ENCODE measurements around the gene OR10G4. TPM values are rescaled to one million over a fixed set of nuclear protein-coding genes. Genes with fewer than 3 reads are reported as not detected.

The OR10G4 gene
- total RNA-seq (2022; extraction: Qiagen RNA extraction), result not detected in 5 replicates

DNA sequence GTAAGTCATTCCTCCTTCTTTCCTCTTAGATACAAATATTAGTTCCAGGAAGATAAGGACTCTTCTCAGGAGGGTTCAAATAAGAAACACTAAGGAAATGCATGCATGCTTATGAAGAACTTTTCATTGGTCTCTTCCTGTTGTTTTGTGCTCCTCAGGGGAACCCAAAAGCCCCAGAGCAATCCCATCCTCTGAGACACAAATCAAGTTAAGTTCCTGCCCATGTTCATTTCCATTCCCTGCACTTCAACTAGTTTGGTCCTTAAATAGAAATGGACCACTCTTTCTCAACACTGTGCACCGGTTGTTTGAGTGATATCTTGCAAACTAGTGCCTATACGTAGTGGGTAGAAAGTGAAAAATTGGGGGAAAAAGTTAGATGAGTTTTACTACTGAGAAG is at the start of gene OR10G4:
Gene OR10G4, plus strand, starts transcription at position 301 of the 400 bp plus-strand sequence. CDS start 2,578 bp downstream, outside the sequence.

DNA sequence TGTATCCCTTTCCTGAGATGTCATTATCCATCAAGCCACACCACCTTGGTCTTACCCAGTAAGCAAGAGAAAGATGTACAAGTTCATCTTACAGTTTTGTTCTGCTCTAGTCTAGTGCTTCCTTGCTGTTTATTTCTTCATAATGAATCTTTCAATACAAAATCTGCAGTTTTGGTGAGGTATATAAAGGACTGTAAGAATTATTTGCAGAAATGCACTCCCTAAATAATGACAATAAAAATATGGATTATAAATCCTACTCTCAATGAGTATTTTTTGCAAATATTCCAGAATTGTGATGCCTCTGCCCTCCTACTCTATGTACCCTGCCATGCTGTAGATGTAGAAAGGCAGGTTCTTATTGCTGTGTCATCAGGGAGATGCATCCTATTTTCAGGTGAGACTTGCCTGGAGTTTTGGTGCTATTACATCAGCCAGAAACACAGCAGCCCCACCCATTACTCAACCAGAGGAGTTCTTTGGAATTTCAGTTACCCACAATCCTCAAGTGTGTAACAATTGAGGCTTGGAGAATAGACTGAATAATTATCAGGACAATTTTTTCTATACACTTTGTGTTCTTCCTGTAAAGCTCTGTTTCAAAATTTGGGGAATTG is 35.0 kb upstream of the OR10G4 start, which contains the start of gene OR10S1:
Gene OR10S1, minus strand, starts transcription at position 51 of the 617 bp plus-strand sequence. CDS start 117 bp downstream, outside the sequence.

DNA sequence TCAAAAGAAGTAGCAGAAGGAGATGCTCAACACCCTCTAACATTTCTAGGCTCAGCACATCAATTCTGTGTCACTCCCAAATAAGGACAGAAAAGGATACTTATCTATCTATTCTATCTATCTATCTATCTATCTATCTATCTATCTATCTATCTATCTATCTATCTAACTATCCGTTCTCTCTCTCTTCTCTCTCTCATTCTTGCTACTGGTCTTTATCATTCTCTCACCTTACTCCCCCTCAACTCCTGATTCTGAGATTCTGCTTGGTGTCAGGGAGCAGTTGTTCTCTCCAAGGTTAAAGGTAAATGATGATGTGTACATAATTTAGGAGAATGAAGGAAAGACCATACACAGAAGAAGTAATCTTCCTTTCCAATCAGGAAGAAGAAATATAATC is 17.7 kb upstream of the OR10G4 start, which contains the start of gene OR10G6:
Gene OR10G6, minus strand, starts transcription at position 43 of the 400 bp plus-strand sequence. Its CDS starts 0 bp downstream, at position 43.

DNA sequence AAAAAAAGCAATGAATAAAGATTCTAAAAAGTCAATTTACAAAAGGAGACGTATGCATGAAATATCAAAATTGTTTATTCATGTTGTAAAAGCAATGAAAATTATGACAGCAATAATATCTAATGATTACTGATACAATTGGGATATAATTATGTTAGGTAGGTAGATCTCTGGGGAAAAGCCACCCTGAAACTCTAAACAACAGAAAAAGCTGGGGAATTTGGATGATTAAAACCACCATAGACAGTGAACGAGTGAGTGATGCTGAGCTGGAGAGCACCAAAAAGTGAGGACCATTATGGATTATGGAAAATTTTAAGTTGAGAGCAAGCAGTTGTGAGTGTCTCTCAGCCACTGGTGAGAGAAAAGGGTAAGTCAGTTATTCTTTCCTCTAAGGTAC is 13.7 kb downstream of the OR10G4 start, which contains the start of gene OR10G8:
Gene OR10G8, plus strand, starts transcription at position 301 of the 400 bp plus-strand sequence. CDS start 2,825 bp downstream, outside the sequence.

DNA sequence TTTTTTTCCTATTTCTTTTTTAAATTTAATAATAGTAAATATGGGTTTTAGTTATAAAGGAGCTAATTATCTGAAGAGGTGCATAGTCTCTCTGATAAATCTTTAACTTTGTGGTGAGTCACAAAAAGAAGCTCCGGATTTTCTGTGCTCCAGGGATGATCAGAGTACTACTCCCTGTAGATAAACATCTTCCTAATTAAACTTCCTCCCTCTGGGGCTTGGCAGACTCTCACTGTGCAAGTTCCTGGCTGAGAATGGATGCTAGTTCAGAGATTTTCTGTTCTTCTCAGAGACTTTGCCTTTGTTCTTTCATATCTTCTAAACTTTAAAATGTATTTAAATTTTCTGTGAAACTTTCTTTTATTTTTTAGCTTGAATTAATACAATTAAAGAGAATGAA is 28.5 kb downstream of the OR10G4 start, which contains the start of gene OR10G7:
Gene OR10G7, minus strand, starts transcription at position 72 of the 400 bp plus-strand sequence. CDS start 2,324 bp downstream, outside the sequence.

Other genes with a start within 250 kb of the OR10G4 start
- gene OR6M1, start 206.6 kb upstream of the OR10G4 start, total RNA-seq (2022; extraction: Qiagen RNA extraction), result not detected in 5 replicates
- gene TMEM225, start 127.3 kb upstream of the OR10G4 start, total RNA-seq (2022; extraction: Qiagen RNA extraction), result not detected in 5 replicates
- not detected in 5 replicates for gene OR8D4, start 110.8 kb upstream of the OR10G4 start, total RNA-seq (2022; extraction: Qiagen RNA extraction)
- gene OR4D5, start 73.4 kb upstream of the OR10G4 start, total RNA-seq (2022; extraction: Qiagen RNA extraction), result not detected in 5 replicates
- gene OR6T1, start 69.2 kb upstream of the OR10G4 start, total RNA-seq (2022; extraction: Qiagen RNA extraction), result not detected in 5 replicates
- not detected in 5 replicates for gene OR10S1, start 35.2 kb upstream of the OR10G4 start, total RNA-seq (2022; extraction: Qiagen RNA extraction)
- not detected in 5 replicates for gene OR10G6, start 17.8 kb upstream of the OR10G4 start, total RNA-seq (2022; extraction: Qiagen RNA extraction)
- not detected in 5 replicates for gene OR10G9, start 10.0 kb downstream of the OR10G4 start, total RNA-seq (2022; extraction: Qiagen RNA extraction)
- gene OR10G8, start 13.8 kb downstream of the OR10G4 start, total RNA-seq (2022; extraction: Qiagen RNA extraction), result not detected in 5 replicates
- not detected in 5 replicates for gene OR10G7, start 28.3 kb downstream of the OR10G4 start, total RNA-seq (2022; extraction: Qiagen RNA extraction)
- 0.13 to 0.24 TPM (median 0.18 TPM) in 5 replicates for gene VWA5A, start 102.5 kb downstream of the OR10G4 start, total RNA-seq (2022; extraction: Qiagen RNA extraction)
- gene OR10D3, start 170.3 kb downstream of the OR10G4 start, total RNA-seq (2022; extraction: Qiagen RNA extraction), result not detected in 5 replicates
- not detected in 5 replicates for gene OR8G1, start 228.1 kb downstream of the OR10G4 start, total RNA-seq (2022; extraction: Qiagen RNA extraction)
- not detected in 5 replicates for gene OR8G5, start 243.4 kb downstream of the OR10G4 start, total RNA-seq (2022; extraction: Qiagen RNA extraction)